ENCODE measurements around the gene PTPN14.
A peak's percentile ranks its signal among the peaks of the same experiment; 100 is the strongest.

Gene PTPN14

DNA sequence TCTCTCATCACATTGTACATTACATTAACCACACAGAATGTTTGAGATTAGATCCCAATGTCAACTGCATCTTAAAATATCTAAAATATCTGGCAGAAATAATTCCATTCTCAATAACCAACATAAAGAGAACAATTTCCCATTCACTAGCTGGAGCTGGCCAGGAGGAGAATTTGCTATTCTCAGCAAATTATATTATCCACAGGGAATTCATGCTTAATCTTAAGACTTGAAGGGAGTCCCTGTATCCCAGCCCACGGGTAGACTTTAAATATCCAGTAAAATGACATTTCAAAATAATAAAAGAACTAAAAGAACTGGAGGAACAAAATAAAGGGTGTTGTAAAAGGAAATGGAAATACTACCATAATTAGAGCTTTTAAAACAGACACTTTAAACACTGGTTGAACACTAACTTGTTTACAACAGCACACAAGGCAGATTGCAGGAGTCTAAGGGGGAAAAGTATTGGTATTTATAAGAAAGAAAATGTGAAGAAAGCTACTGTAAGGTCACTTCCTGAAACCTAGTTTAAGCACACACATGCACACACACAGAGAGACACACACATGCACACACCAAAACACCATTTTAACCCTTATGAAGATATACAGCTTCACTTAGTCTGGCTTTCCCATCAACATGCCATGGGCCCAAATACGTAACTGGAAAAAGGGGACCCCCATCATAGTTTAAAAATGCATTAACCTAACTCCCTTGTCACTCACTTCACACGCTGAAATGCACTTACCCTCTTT lies 107.0 kb downstream of the PTPN14 start:
- peaks cover 65% of the 10 kb centered on the region for H3K79me2 ChIP-seq (ENCODE audit: control insufficient read depth, insufficient read depth, low read length, unreplicated experiment)
- no peaks in the 10 kb centered on the region for H3K27me3 ChIP-seq (ENCODE audit: insufficient read depth, low read length)
- no peak overlapping the region for H2AFZ ChIP-seq (ENCODE audit: low read length, unreplicated experiment)
- peaks cover 9% of the 10 kb centered on the region for H3K36me3 ChIP-seq (ENCODE audit: insufficient read depth, low read length)
- peak overlapping the region; percentile 51 for H3K4me3 ChIP-seq (ENCODE audit: low read depth, low read length)
- H3K27ac ChIP-seq (ENCODE audit: low read depth, low read length) = peak overlapping the region; percentile 98
- peaks cover 70% of the 10 kb centered on the region for H3K4me1 ChIP-seq (ENCODE audit: control insufficient read depth, insufficient read depth, low read length, unreplicated experiment)

DNA sequence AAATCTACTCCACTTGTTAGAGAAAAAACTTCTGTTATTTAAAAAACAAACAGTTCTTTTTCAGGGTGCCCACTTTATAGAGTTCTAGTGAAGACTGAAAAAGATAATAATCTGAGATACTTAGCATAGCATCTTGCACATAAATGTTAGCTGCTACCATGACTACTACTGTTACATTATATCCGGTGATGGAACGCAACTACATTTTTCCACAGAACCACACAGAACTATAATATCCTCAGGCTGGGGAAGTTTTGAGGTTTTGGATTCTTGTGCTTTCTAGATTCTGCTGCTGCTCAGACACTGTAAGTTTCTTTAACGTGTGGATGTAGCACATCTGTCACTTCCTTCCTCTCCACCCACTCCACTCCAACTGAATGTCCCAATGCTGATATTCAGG lies 110.3 kb downstream of the PTPN14 start:
- Histone ChIP-seq H3K27me3 (ENCODE audit: insufficient read depth, low read length) (no peaks in the 10 kb centered on the region), H3K36me3 (ENCODE audit: insufficient read depth, low read length) (peaks cover 7% of the 10 kb centered on the region; the same call in 1 of the 2 replicates), H3K4me1 (ENCODE audit: control insufficient read depth, insufficient read depth, low read length, unreplicated experiment) (peaks cover 44% of the 10 kb centered on the region), H3K4me3 (ENCODE audit: low read depth, low read length) (no peak overlapping the region), H3K27ac (ENCODE audit: low read depth, low read length) (no peak overlapping the region), H2AFZ (ENCODE audit: low read length, unreplicated experiment) (no peak overlapping the region), H3K79me2 (ENCODE audit: control insufficient read depth, insufficient read depth, low read length, unreplicated experiment) (peaks cover 77% of the 10 kb centered on the region)

DNA sequence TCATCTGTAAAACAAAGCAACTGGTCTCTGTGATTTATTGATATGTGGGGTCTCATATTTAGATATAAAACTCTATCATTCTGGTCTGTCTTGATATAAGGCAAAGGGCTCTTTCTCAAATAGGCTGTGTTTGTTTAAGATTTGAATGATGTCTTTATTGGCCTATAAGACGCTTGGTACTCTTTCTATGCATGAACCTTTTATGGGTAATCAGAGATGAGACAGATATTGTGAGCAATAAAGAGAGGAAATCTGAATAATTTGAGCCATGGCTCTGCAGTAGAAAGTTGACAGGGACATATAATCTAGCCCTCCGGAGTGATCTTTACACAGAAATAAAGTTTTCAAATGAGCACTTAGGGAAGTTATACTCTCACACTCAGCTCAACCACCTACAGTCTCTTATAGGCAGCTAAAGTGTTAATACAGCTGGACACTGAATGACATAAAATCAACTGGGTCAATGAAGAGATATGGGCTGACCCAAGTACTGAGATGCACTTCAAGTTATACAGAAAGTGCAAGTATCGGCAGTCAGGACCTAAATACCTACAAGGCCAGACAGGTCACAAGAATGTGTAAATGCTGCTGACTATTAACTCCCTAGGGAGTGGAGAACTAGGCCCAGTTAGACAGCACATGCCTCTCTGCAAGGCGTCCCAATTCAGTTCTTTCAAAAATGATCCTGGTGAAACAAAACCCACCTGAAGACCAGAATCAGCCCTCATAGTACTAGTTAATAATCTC lies 111.0 kb downstream of the PTPN14 start:
- Histone ChIP-seq H3K79me2 (ENCODE audit: control insufficient read depth, insufficient read depth, low read length, unreplicated experiment) (peaks cover 84% of the 10 kb centered on the region), H3K4me1 (ENCODE audit: control insufficient read depth, insufficient read depth, low read length, unreplicated experiment) (peaks cover 37% of the 10 kb centered on the region), H3K4me3 (ENCODE audit: low read depth, low read length) (no peak overlapping the region), H2AFZ (ENCODE audit: low read length, unreplicated experiment) (no peak overlapping the region), H3K36me3 (ENCODE audit: insufficient read depth, low read length) (peaks cover 7% of the 10 kb centered on the region; the same call in 1 of the 2 replicates), H3K27ac (ENCODE audit: low read depth, low read length) (no peak overlapping the region), H3K27me3 (ENCODE audit: insufficient read depth, low read length) (no peaks in the 10 kb centered on the region)

DNA sequence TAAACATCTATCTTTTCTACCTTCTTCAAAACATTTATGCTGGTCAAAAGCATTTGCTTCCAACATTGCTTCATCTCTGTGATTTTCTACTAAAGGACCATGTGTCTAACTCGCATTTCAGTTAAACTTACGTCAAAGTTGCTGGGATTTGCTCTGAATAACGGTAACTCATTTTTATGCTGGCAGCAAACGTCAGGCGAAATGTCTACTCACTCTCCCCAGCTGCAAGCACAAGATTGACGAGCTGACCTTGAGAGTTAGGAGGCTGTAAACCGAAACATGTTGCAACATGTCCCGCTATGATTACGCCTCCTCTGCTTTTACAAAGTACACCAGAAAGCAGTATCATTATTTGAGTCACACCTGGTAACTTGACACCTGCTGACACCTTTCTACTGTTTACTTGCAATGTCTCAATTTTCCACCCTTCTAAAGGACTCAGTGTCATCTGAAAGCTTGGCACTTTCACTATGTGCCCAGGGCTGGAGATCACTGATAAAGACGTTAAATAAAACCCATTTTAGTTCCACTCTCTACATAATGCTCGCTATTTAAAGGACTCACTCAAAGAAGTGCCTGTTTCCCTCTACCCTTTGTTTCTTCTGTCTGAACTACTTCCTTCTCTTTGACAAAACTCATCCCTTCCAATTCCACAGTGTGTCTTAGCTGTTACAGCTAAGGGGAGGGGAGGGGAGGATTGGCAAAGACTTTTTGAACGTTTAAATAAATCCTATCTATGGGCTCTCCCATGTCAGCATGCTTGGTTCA lies 111.9 kb downstream of the PTPN14 start:
- no peak overlapping the region for H3K27ac ChIP-seq (ENCODE audit: low read depth, low read length)
- H2AFZ ChIP-seq (ENCODE audit: low read length, unreplicated experiment) = no peak overlapping the region
- H3K79me2 ChIP-seq (ENCODE audit: control insufficient read depth, insufficient read depth, low read length, unreplicated experiment) = peaks cover 81% of the 10 kb centered on the region
- H3K36me3 ChIP-seq (ENCODE audit: insufficient read depth, low read length) = peaks cover 7% of the 10 kb centered on the region; the same call in 1 of the 2 replicates
- no peaks in the 10 kb centered on the region for H3K27me3 ChIP-seq (ENCODE audit: insufficient read depth, low read length)
- no peak overlapping the region for H3K4me3 ChIP-seq (ENCODE audit: low read depth, low read length)
- peaks cover 28% of the 10 kb centered on the region for H3K4me1 ChIP-seq (ENCODE audit: control insufficient read depth, insufficient read depth, low read length, unreplicated experiment)

DNA sequence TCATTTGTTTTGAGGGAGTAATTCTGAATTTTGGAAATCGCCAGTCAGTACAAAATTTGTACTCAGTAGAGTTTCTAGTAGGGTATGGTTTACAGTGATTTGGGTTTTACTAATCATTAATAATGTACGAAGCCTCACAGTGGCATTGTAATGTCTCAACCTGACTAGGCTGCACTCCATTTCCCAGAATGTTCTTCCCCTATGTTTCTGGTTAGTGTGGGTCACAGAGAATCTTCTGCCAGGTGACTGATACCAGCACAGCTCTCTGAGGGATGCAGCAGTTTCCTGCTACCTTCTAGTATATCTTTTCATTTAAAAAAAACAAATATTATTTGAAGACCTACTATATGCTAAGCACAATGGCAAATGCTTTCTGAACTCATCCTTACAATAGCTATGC lies 112.9 kb downstream of the PTPN14 start:
- H3K4me3 ChIP-seq (ENCODE audit: low read depth, low read length) = no peak overlapping the region
- no peak overlapping the region for H2AFZ ChIP-seq (ENCODE audit: low read length, unreplicated experiment)
- no peak overlapping the region for H3K27ac ChIP-seq (ENCODE audit: low read depth, low read length)
- H3K36me3 ChIP-seq (ENCODE audit: insufficient read depth, low read length) = peaks cover 7% of the 10 kb centered on the region; the same call in 1 of the 2 replicates
- peaks cover 78% of the 10 kb centered on the region for H3K79me2 ChIP-seq (ENCODE audit: control insufficient read depth, insufficient read depth, low read length, unreplicated experiment)
- H3K27me3 ChIP-seq (ENCODE audit: insufficient read depth, low read length) = no peaks in the 10 kb centered on the region
- peaks cover 18% of the 10 kb centered on the region for H3K4me1 ChIP-seq (ENCODE audit: control insufficient read depth, insufficient read depth, low read length, unreplicated experiment)

DNA sequence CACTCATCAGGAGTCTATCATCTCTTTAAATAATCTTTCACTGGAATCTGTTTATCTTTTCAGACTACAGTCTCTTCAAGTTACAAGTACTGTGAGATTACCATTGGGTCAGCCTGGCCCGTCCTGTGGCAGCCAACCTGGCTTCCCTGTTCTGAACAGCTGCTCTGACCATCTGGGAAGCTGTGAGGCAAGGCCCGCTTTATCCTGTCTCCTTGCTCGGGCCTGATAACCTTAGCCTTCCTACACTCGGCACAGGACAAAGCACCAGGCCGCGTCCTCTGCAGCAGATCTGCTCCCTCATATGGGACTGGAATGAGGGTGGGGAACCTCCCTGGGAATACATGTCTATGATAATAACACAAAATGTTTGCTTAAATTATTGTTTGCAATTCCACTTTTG lies 113.3 kb downstream of the PTPN14 start:
- H3K27me3 ChIP-seq (ENCODE audit: insufficient read depth, low read length) = no peaks in the 10 kb centered on the region
- H3K4me3 ChIP-seq (ENCODE audit: low read depth, low read length) = no peak overlapping the region
- no peak overlapping the region for H2AFZ ChIP-seq (ENCODE audit: low read length, unreplicated experiment)
- H3K27ac ChIP-seq (ENCODE audit: low read depth, low read length) = no peak overlapping the region
- peaks cover 15% of the 10 kb centered on the region for H3K4me1 ChIP-seq (ENCODE audit: control insufficient read depth, insufficient read depth, low read length, unreplicated experiment)
- peaks cover 78% of the 10 kb centered on the region for H3K79me2 ChIP-seq (ENCODE audit: control insufficient read depth, insufficient read depth, low read length, unreplicated experiment)
- peaks cover 7% of the 10 kb centered on the region; the same call in 1 of the 2 replicates for H3K36me3 ChIP-seq (ENCODE audit: insufficient read depth, low read length)

DNA sequence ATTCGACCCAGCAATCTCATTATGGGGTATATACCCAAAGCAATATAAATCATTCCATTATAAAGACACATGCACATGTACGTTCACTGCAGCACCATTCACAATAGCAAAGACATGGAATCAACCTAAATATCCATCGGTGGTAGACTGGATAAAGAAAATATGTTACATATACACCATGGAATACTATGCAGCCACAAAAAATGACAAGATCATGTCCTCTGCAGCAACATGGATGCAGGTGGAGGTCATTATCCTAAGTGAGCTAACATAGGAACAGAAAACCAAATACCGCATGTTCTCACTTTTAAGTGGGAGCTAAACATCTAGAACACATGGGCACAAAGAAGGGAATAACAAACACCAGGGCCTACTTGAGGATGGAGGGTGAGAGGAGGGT lies 115.5 kb downstream of the PTPN14 start:
- Histone ChIP-seq H3K4me3 (ENCODE audit: low read depth, low read length) (no peak overlapping the region), H3K27me3 (ENCODE audit: insufficient read depth, low read length) (no peaks in the 10 kb centered on the region), H3K79me2 (ENCODE audit: control insufficient read depth, insufficient read depth, low read length, unreplicated experiment) (peaks cover 75% of the 10 kb centered on the region), H3K27ac (ENCODE audit: low read depth, low read length) (no peak overlapping the region), H2AFZ (ENCODE audit: low read length, unreplicated experiment) (no peak overlapping the region), H3K36me3 (ENCODE audit: insufficient read depth, low read length) (peaks cover 3% of the 10 kb centered on the region; the same call in 1 of the 2 replicates), H3K4me1 (ENCODE audit: control insufficient read depth, insufficient read depth, low read length, unreplicated experiment) (peaks cover 8% of the 10 kb centered on the region)

DNA sequence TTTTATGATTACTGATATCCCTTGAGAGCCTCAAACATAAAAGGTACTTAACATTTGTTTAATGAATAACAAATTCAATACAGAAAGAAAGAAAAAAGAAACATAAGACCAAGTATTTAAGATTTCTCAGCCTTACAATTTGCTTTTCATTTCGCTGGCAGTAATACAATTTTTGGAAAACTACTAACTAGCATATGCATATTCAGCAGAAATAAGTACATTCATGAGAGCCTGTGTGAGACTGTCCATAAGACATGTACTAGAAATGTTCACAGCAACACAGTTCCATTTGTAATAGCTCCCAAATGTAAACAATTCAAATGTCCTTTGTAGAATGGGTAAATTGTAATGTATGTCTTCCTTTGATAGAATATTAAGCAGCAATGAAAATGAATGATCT lies 119.2 kb downstream of the PTPN14 start:
- 0 out of 2 replicates have a peak, but pooled peaks cover 3% of the 10 kb centered on the region for H3K36me3 ChIP-seq (ENCODE audit: insufficient read depth, low read length)
- H3K79me2 ChIP-seq (ENCODE audit: control insufficient read depth, insufficient read depth, low read length, unreplicated experiment) = peaks cover 64% of the 10 kb centered on the region
- no peak overlapping the region for H3K27ac ChIP-seq (ENCODE audit: low read depth, low read length)
- peaks cover 38% of the 10 kb centered on the region for H3K4me1 ChIP-seq (ENCODE audit: control insufficient read depth, insufficient read depth, low read length, unreplicated experiment)
- no peaks in the 10 kb centered on the region for H3K27me3 ChIP-seq (ENCODE audit: insufficient read depth, low read length)
- no peak overlapping the region for H2AFZ ChIP-seq (ENCODE audit: low read length, unreplicated experiment)
- no peak overlapping the region for H3K4me3 ChIP-seq (ENCODE audit: low read depth, low read length)

DNA sequence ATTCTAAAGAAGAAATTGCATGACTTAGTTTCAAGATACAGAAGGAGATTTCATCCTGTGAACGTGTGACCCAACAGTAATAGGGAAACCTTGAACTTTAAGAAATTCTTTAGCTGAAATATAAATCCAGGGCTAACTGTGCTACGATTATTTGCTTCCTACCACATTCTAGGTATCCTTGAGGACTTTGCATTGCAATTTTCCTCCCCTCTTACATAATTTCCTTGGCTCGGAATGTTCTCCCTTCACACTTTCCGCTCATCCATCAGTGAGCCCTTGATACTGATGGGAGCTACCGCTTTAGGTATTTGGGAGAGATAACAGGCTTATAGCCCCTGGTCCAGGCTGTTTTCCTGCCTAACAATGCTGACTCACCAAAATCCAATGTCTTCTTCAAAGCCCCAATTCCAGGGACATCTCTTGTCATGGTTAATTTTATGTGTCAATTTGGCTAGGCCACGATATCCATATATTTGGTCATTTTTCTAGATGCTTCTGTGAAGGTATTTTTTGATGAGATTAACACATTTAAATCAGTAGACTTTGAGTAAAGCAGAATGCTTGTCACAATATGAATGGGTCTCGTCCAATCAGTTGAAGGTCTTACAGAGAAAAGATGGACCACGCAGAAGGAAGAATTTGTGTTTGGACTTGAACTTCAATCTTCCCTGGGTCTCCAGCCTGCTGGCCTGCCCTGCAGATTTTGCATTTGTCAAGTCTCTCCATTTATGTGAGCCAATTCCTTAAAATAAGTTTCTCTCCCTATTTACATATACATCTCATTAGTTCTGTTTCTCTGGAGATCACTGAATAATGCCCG lies 121.2 kb downstream of the PTPN14 start:
- H3K36me3 ChIP-seq (ENCODE audit: insufficient read depth, low read length) = 0 out of 2 replicates have a peak, but pooled peaks cover 3% of the 10 kb centered on the region

DNA sequence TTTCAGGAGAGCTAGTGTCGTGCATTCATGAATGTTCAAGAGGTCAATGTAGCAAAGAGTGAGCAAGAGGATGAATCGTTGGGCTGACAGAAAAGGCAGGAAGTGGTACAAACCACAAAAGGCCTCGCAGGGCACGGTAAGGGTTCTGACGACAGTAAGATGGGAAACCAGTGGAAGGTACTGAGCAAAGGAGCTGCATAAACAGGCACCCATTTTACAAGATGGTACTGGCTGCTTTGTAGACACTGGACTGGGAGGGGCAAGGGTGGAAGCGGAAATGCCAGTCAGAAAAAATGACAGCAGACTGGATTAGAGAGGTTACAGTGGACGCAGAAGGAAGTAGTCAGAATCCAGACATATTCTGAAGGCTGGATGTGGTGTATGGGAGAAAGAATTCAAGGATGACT lies 123.5 kb downstream of the PTPN14 start:
- peaks cover 70% of the 10 kb centered on the region for H3K79me2 ChIP-seq (ENCODE audit: control insufficient read depth, insufficient read depth, low read length, unreplicated experiment)
- no peak overlapping the region for H2AFZ ChIP-seq (ENCODE audit: low read length, unreplicated experiment)

More for the DNA sequence above, 121.2 kb downstream of the PTPN14 start:
- peak overlapping the region; percentile 94 for H3K27ac ChIP-seq (ENCODE audit: low read depth, low read length)
- peaks cover 56% of the 10 kb centered on the region for H3K4me1 ChIP-seq (ENCODE audit: control insufficient read depth, insufficient read depth, low read length, unreplicated experiment)
- H2AFZ ChIP-seq (ENCODE audit: low read length, unreplicated experiment) = no peak overlapping the region
- peak overlapping the region; percentile 10; the same call in 1 of the 2 replicates for H3K4me3 ChIP-seq (ENCODE audit: low read depth, low read length)
- H3K79me2 ChIP-seq (ENCODE audit: control insufficient read depth, insufficient read depth, low read length, unreplicated experiment) = peaks cover 67% of the 10 kb centered on the region
- H3K27me3 ChIP-seq (ENCODE audit: insufficient read depth, low read length) = no peaks in the 10 kb centered on the region

More for the DNA sequence above, 123.5 kb downstream of the PTPN14 start:
- H3K4me1 ChIP-seq (ENCODE audit: control insufficient read depth, insufficient read depth, low read length, unreplicated experiment) = peaks cover 67% of the 10 kb centered on the region
- 0 out of 2 replicates have a peak, but pooled peaks cover 3% of the 10 kb centered on the region for H3K36me3 ChIP-seq (ENCODE audit: insufficient read depth, low read length)
- peak overlapping the region; percentile 94 for H3K27ac ChIP-seq (ENCODE audit: low read depth, low read length)
- H3K27me3 ChIP-seq (ENCODE audit: insufficient read depth, low read length) = no peaks in the 10 kb centered on the region
- peak overlapping the region; percentile 43; the same call in 1 of the 2 replicates for H3K4me3 ChIP-seq (ENCODE audit: low read depth, low read length)

Data from ACC112 (cell line).